ENCODE measurements around the gene ZBTB3.
A peak's percentile ranks its signal among the peaks of the same experiment; 100 is the strongest.
"Not testable (repeated sequence)": the region's sequence is repeated elsewhere in the genome, so short reads cannot be mapped to it uniquely, and the experiment has no call there.

ZBTB3 gene

GRCh38 chr11:62771144-62772021 is 17.4 kb upstream of the ZBTB3 start, which contains the start of gene TAF6L:
TSS of gene TAF6L (plus strand) at chr11:62771396. CDS start at chr11:62775784, 4,388 bp downstream.
- Histone ChIP-seq H3K27ac (ENCODE audit: low read depth, low read length) (peak within 1 kb of the TSS; percentile 97), H3K4me1 (ENCODE audit: control insufficient read depth in 1 of 2, insufficient read depth in 2 of 2, low read length in 2 of 2) (peaks cover 3 to 6% of the 10 kb centered on the region in 2 experiments), H3K36me3 (ENCODE audit: control insufficient read depth in 1 of 2, insufficient read depth in 2 of 2, low read length in 2 of 2) (peaks cover 15 to 23% of the 10 kb centered on the region in 2 experiments), H3K4me2 (ENCODE audit: low read length) (peak within 1 kb of the TSS; percentile 66), H2BK120ac (ENCODE audit: insufficient read depth, low read length, poor library complexity) (peak within 1 kb of the TSS; percentile 95), H4K8ac (ENCODE audit: low read depth, low read length) (peak within 1 kb of the TSS; percentile 95), H3K9me3 (ENCODE audit: insufficient read depth, low read depth, low read length) (no peaks in the 10 kb centered on the region), H2AK5ac (ENCODE audit: low read length) (peak within 1 kb of the TSS; percentile 49), H3K23ac (ENCODE audit: low read length) (no peak within 1 kb of the TSS), H3K9ac (ENCODE audit: low read length) (peak within 1 kb of the TSS; percentile 72), H4K12ac (ENCODE audit: low read depth, low read length) (peak within 1 kb of the TSS; percentile 95), H4K91ac (ENCODE audit: low read depth, low read length) (peak within 1 kb of the TSS; percentile 92), H2BK5ac (ENCODE audit: low read depth, low read length, poor library complexity) (peak within 1 kb of the TSS; percentile 97), H3K79me2 (ENCODE audit: control insufficient read depth, insufficient read depth, low read length, poor library complexity) (no peaks in the 10 kb centered on the region), H3K4ac (ENCODE audit: low read depth, low read length) (peak within 1 kb of the TSS; percentile 61), H3K27me3 (ENCODE audit: insufficient read depth, low read length) (no peaks in the 10 kb centered on the region), H3K4me3 (ENCODE audit: low read depth, low read length) (peak within 1 kb of the TSS; percentile 84), H2BK12ac (ENCODE audit: low read length) (no peak within 1 kb of the TSS), H2AFZ (ENCODE audit: insufficient read depth, low read length, poor library complexity) (peak within 1 kb of the TSS; percentile 89), H3K14ac (ENCODE audit: low read length) (peak within 1 kb of the TSS; percentile 96), H3K18ac (ENCODE audit: low read length) (peak within 1 kb of the TSS; percentile 97), H3K79me1 (ENCODE audit: low read length) (peaks cover 11% of the 10 kb centered on the region)
- WGBS (ENCODE audit: extremely low coverage, insufficient coverage, insufficient read length): no CpG with 5 or more reads among the region's 60 CpGs
- DNase-seq: peak; percentile 97 to 98

GRCh38 chr11:62770778-62771143 is 16.8 kb upstream of the ZBTB3 start:
- Histone ChIP-seq H3K27me3 (ENCODE audit: insufficient read depth, low read length) (no peaks in the 10 kb centered on the region), H2BK5ac (ENCODE audit: low read depth, low read length, poor library complexity) (peak overlapping the region; percentile 54), H3K79me2 (ENCODE audit: control insufficient read depth, insufficient read depth, low read length, poor library complexity) (no peaks in the 10 kb centered on the region), H2BK12ac (ENCODE audit: low read length) (no peak overlapping the region), H4K8ac (ENCODE audit: low read depth, low read length) (peak overlapping the region; percentile 95), H3K18ac (ENCODE audit: low read length) (peak overlapping the region; percentile 67), H3K36me3 (ENCODE audit: control insufficient read depth in 1 of 2, insufficient read depth in 2 of 2, low read length in 2 of 2) (peaks cover 13 to 22% of the 10 kb centered on the region in 2 experiments), H2BK120ac (ENCODE audit: insufficient read depth, low read length, poor library complexity) (peak overlapping the region; percentile 25), H3K9ac (ENCODE audit: low read length) (peak overlapping the region; percentile 6), H3K23ac (ENCODE audit: low read length) (no peak overlapping the region), H3K9me3 (ENCODE audit: insufficient read depth, low read depth, low read length) (no peaks in the 10 kb centered on the region), H4K12ac (ENCODE audit: low read depth, low read length) (peak overlapping the region; percentile 95), H3K79me1 (ENCODE audit: low read length) (peaks cover 11% of the 10 kb centered on the region), H3K4ac (ENCODE audit: low read depth, low read length) (peak overlapping the region; percentile 43), H2AFZ (ENCODE audit: insufficient read depth, low read length, poor library complexity) (peak overlapping the region; percentile 80), H3K4me2 (ENCODE audit: low read length) (peak overlapping the region; percentile 63), H3K4me1 (ENCODE audit: control insufficient read depth in 1 of 2, insufficient read depth in 2 of 2, low read length in 2 of 2) (peaks cover 3 to 6% of the 10 kb centered on the region in 2 experiments), H4K91ac (ENCODE audit: low read depth, low read length) (peak overlapping the region; percentile 63), H3K27ac (ENCODE audit: low read depth, low read length) (peak overlapping the region; percentile 41), H3K14ac (ENCODE audit: low read length) (peak overlapping the region; percentile 66), H3K4me3 (ENCODE audit: low read depth, low read length) (peak overlapping the region; percentile 25), H2AK5ac (ENCODE audit: low read length) (peak overlapping the region; percentile 49)
- WGBS (ENCODE audit: extremely low coverage, insufficient coverage, insufficient read length): no CpG with 5 or more reads among the region's 18 CpGs
- no peak for DNase-seq

- not testable (repeated sequence) for H3K27ac ChIP-seq (ENCODE audit: low read depth, low read length); H3K4ac ChIP-seq (ENCODE audit: low read depth, low read length); H3K14ac ChIP-seq (ENCODE audit: low read length); H3K18ac ChIP-seq (ENCODE audit: low read length); H3K23ac ChIP-seq (ENCODE audit: low read length); H2AK5ac ChIP-seq (ENCODE audit: low read length); H4K12ac ChIP-seq (ENCODE audit: low read depth, low read length); H2AFZ ChIP-seq (ENCODE audit: insufficient read depth, low read length, poor library complexity); H2BK120ac ChIP-seq (ENCODE audit: insufficient read depth, low read length, poor library complexity); H3K4me2 ChIP-seq (ENCODE audit: low read length); H2BK5ac ChIP-seq (ENCODE audit: low read depth, low read length, poor library complexity); H3K9ac ChIP-seq (ENCODE audit: low read length); H3K27me3 ChIP-seq (ENCODE audit: insufficient read depth, low read length); H3K9me3 ChIP-seq (ENCODE audit: insufficient read depth, low read depth, low read length); H3K36me3 ChIP-seq (ENCODE audit: control insufficient read depth in 1 of 2, insufficient read depth in 2 of 2, low read length in 2 of 2); H3K79me2 ChIP-seq (ENCODE audit: control insufficient read depth, insufficient read depth, low read length, poor library complexity); H3K79me1 ChIP-seq (ENCODE audit: low read length); H3K4me1 ChIP-seq (ENCODE audit: control insufficient read depth in 1 of 2, insufficient read depth in 2 of 2, low read length in 2 of 2); H2BK12ac ChIP-seq (ENCODE audit: low read length); H3K4me3 ChIP-seq (ENCODE audit: low read depth, low read length)
- WGBS (ENCODE audit: extremely low coverage, insufficient coverage, insufficient read length): no CpG with 5 or more reads among the region's 9 CpGs
- peak overlapping the region; percentile 39 for H4K8ac ChIP-seq (ENCODE audit: low read depth, low read length)
- peak in 1 of 2 donors; percentile 27 for DNase-seq
- peak overlapping the region; percentile 45 for H4K91ac ChIP-seq (ENCODE audit: low read depth, low read length)
These were observed 6.9 kb upstream of the ZBTB3 start for GRCh38 chr11:62760867-62761227.

GRCh38 chr11:62757846-62758788 is 4.2 kb upstream of the ZBTB3 start:
- no peak overlapping the region for H3K18ac ChIP-seq (ENCODE audit: low read length)
- no peaks in the 10 kb centered on the region for H3K36me3 ChIP-seq (ENCODE audit: control insufficient read depth in 1 of 2, insufficient read depth in 2 of 2, low read length in 2 of 2)
- H4K12ac ChIP-seq (ENCODE audit: low read depth, low read length): no peak overlapping the region

More at GRCh38 chr11:62757846-62758788, 4.2 kb upstream of the ZBTB3 start:
- peaks cover 11 to 17% of the 10 kb centered on the region in 2 experiments for H3K4me1 ChIP-seq (ENCODE audit: control insufficient read depth in 1 of 2, insufficient read depth in 2 of 2, low read length in 2 of 2)
- no peak overlapping the region for H2BK120ac ChIP-seq (ENCODE audit: insufficient read depth, low read length, poor library complexity)
- H3K9ac ChIP-seq (ENCODE audit: low read length): no peak overlapping the region
- no peak overlapping the region for H3K23ac ChIP-seq (ENCODE audit: low read length)
- H4K8ac ChIP-seq (ENCODE audit: low read depth, low read length): peak overlapping the region; percentile 43
- H3K79me1 ChIP-seq (ENCODE audit: low read length): peaks cover 16% of the 10 kb centered on the region
- H3K9me3 ChIP-seq (ENCODE audit: insufficient read depth, low read depth, low read length): no peaks in the 10 kb centered on the region
- H3K4ac ChIP-seq (ENCODE audit: low read depth, low read length): no peak overlapping the region
- no CpG with 5 or more reads among the region's 9 CpGs for WGBS (ENCODE audit: extremely low coverage, insufficient coverage, insufficient read length)
- H3K27me3 ChIP-seq (ENCODE audit: insufficient read depth, low read length): no peaks in the 10 kb centered on the region
- no peak overlapping the region for H2BK12ac ChIP-seq (ENCODE audit: low read length)
- H2BK5ac ChIP-seq (ENCODE audit: low read depth, low read length, poor library complexity): no peak overlapping the region
- no peak overlapping the region for H4K91ac ChIP-seq (ENCODE audit: low read depth, low read length)
- no peak overlapping the region for H3K27ac ChIP-seq (ENCODE audit: low read depth, low read length)
- peak overlapping the region; percentile 1 for H3K4me2 ChIP-seq (ENCODE audit: low read length)
- H2AFZ ChIP-seq (ENCODE audit: insufficient read depth, low read length, poor library complexity): no peak overlapping the region
- peaks cover 12% of the 10 kb centered on the region for H3K79me2 ChIP-seq (ENCODE audit: control insufficient read depth, insufficient read depth, low read length, poor library complexity)
- no peak overlapping the region for H2AK5ac ChIP-seq (ENCODE audit: low read length)
- no peak for DNase-seq
- no peak overlapping the region for H3K4me3 ChIP-seq (ENCODE audit: low read depth, low read length)
- no peak overlapping the region for H3K14ac ChIP-seq (ENCODE audit: low read length)
